H9 (cell line): Measurements from ENCODE around the gene PDE4DIP. TPM values are rescaled to one million over a fixed set of nuclear protein-coding genes. Genes with fewer than 3 reads are reported as not detected.
"Not testable (repeated sequence)": the region's sequence is repeated elsewhere in the genome, so short reads cannot be mapped to it uniquely, and the experiment has no call there.

Experiments
- DNase-seq: peaks from one replicate; pipeline ENCODE4 v3.0.0-alpha.2; 2017
- H2AFZ ChIP-seq: one replicate; pipeline ENCODE4 v1.6.1; 2013; ENCODE audit warnings: mild to moderate bottlenecking, low read length, control low read depth, moderate library complexity
- H2AK5ac ChIP-seq: 2 replicates; pipeline ENCODE4 v1.6.1; 2013; ENCODE audit warnings: low read length, control low read depth, mixed read lengths; ENCODE audit not compliant: insufficient read length
- H2BK120ac ChIP-seq: one replicate; pipeline ENCODE4 v1.6.1; 2013; ENCODE audit warnings: low read depth, mild to moderate bottlenecking, low read length, control low read depth, inconsistent platforms; ENCODE audit not compliant: poor library complexity, severe bottlenecking
- H2BK12ac ChIP-seq: 2 replicates; pipeline ENCODE4 v1.6.1; 2013; ENCODE audit warnings: low read length, control low read depth, mixed read lengths, low read depth; ENCODE audit not compliant: insufficient read length
- H2BK15ac ChIP-seq: 2 replicates; pipeline ENCODE4 v1.6.1; 2013; ENCODE audit warnings: low read depth, low read length, control low read depth
- H2BK20ac ChIP-seq: one replicate; pipeline ENCODE4 v1.6.1; 2013; ENCODE audit warnings: low read depth, mild to moderate bottlenecking, low read length, control low read depth, inconsistent platforms; ENCODE audit not compliant: poor library complexity, severe bottlenecking
- H2BK5ac ChIP-seq: 2 replicates; pipeline ENCODE4 v1.6.1; 2013; ENCODE audit warnings: low read length, control low read depth, mixed read lengths; ENCODE audit not compliant: insufficient read length
- H3K14ac ChIP-seq: 2 replicates; pipeline ENCODE4 v1.6.1; 2013; ENCODE audit warnings: low read length, control low read depth; ENCODE audit not compliant: insufficient read depth
- H3K18ac ChIP-seq: 2 replicates; pipeline ENCODE4 v1.6.1; 2013; ENCODE audit warnings: low read depth, mild to moderate bottlenecking, mixed read lengths, low read length, control low read depth; ENCODE audit not compliant: insufficient read length
- H3K23ac ChIP-seq: 2 replicates; pipeline ENCODE4 v1.6.1; 2013; ENCODE audit warnings: low read length, control low read depth, mixed read lengths, low read depth; ENCODE audit not compliant: insufficient read length
- H3K23me2 ChIP-seq: 2 replicates; pipeline ENCODE4 v1.6.1; 2013; ENCODE audit warnings: low read depth, mild to moderate bottlenecking, mixed read lengths, low read length, control low read depth; ENCODE audit not compliant: insufficient read length, poor library complexity, severe bottlenecking
- H3K27ac ChIP-seq: 2 replicates; pipeline ENCODE4 v1.5.1; 2013; ENCODE audit warnings: low read length, control low read depth, mixed read lengths, low read depth; ENCODE audit not compliant: insufficient read length
- H3K27me3 ChIP-seq: 2 replicates; pipeline ENCODE4 v1.6.1; 2013; ENCODE audit warnings: low read length, control low read depth, inconsistent platforms; ENCODE audit not compliant: insufficient read depth
- H3K4ac ChIP-seq: 2 replicates; pipeline ENCODE4 v1.6.1; 2013; ENCODE audit warnings: low read depth, mild to moderate bottlenecking, control low read depth, inconsistent platforms, low read length, moderate library complexity
- H3K4me1 ChIP-seq: 2 replicates; pipeline ENCODE4 v1.6.1; 2013; ENCODE audit warnings: low read length, control low read depth, inconsistent platforms; ENCODE audit not compliant: insufficient read depth
- H3K4me2 ChIP-seq: 2 replicates; pipeline ENCODE4 v1.6.1; 2013; ENCODE audit warnings: low read length, control low read depth, mixed read lengths; ENCODE audit not compliant: insufficient read length, insufficient read depth
- H3K56ac ChIP-seq: 2 replicates; pipeline ENCODE4 v1.6.1; 2013; ENCODE audit warnings: low read depth, mild to moderate bottlenecking, mixed read lengths, low read length, control low read depth; ENCODE audit not compliant: insufficient read length
- H3K79me1 ChIP-seq: 2 replicates; pipeline ENCODE4 v1.6.1; 2013; ENCODE audit warnings: low read depth, mild to moderate bottlenecking, moderate library complexity, low read length, control low read depth, inconsistent platforms; ENCODE audit not compliant: insufficient read depth, poor library complexity, severe bottlenecking
- H3K79me2 ChIP-seq: 2 replicates; pipeline ENCODE4 v1.6.1; 2013; ENCODE audit warnings: low read length, control low read depth, inconsistent platforms; ENCODE audit not compliant: insufficient read depth
- H3K9ac ChIP-seq: 2 replicates; pipeline ENCODE4 v1.6.1; 2013; ENCODE audit warnings: low read length, control low read depth, mixed read lengths; ENCODE audit not compliant: insufficient read length; ENCODE audit errors: extremely low read depth
- H3K9me3 ChIP-seq: one replicate; pipeline ENCODE4 v1.6.1; 2013; ENCODE audit warnings: low read depth, low read length, inconsistent platforms; ENCODE audit not compliant: control insufficient read depth
- H3T11ph ChIP-seq: one replicate; pipeline ENCODE4 v1.6.1; 2013; ENCODE audit warnings: mild to moderate bottlenecking, low read length, control low read depth, inconsistent platforms
- H4K20me1 ChIP-seq: one replicate; pipeline ENCODE4 v1.6.1; 2013; ENCODE audit not compliant: control insufficient read depth, insufficient read length, insufficient read depth
- H4K5ac ChIP-seq: 2 replicates; pipeline ENCODE4 v1.6.1; 2013; ENCODE audit warnings: low read depth, mild to moderate bottlenecking, mixed read lengths, low read length, control low read depth; ENCODE audit not compliant: insufficient read length
- H4K8ac ChIP-seq: replicated peaks from 2 replicates; pipeline ENCODE4 v1.6.1; 2013; ENCODE audit warnings: low read length, control low read depth, mixed read lengths, low read depth; ENCODE audit not compliant: insufficient read length
- H4K91ac ChIP-seq: 2 replicates; pipeline ENCODE4 v1.6.1; 2013; ENCODE audit warnings: low read depth, mild to moderate bottlenecking, moderate library complexity, mixed read lengths, low read length, control low read depth; ENCODE audit not compliant: insufficient read length
- H3K27ac Mint-ChIP-seq, 3 experiments: 2 replicates in 2 of 3; 3 replicates in 1 of 3; pipeline ENCODE4 v1.8.0; 2020 to 2021; ENCODE audit warnings: mixed read lengths in 3 of 3, mild to moderate bottlenecking in 1 of 3, moderate library complexity in 1 of 3
- H3K27me3 Mint-ChIP-seq: 2 replicates; pipeline ENCODE4 v1.8.0; 2021; ENCODE audit warnings: low read depth, mild to moderate bottlenecking, moderate library complexity, mixed read lengths
- H3K36me3 Mint-ChIP-seq, 3 experiments: 2 replicates in 2 of 3; 3 replicates in 1 of 3; pipeline ENCODE4 v1.8.0; 2020 to 2021; ENCODE audit warnings: low read depth in 3 of 3, mixed read lengths in 3 of 3; ENCODE audit not compliant: insufficient read depth in 1 of 3
- H3K4me1 Mint-ChIP-seq, 2 experiments: 2 replicates each; pipeline ENCODE4 v1.8.0; 2020; ENCODE audit warnings: mixed read lengths in 2 of 2
- H3K4me3 Mint-ChIP-seq, 2 experiments: 2 replicates in 1 of 2; 3 replicates in 1 of 2; pipeline ENCODE4 v1.8.0; 2020 to 2021; ENCODE audit warnings: mild to moderate bottlenecking in 2 of 2, mixed read lengths in 2 of 2, moderate library complexity in 1 of 2
- H3K9me3 Mint-ChIP-seq, 2 experiments: 2 replicates in 1 of 2; 3 replicates in 1 of 2; pipeline ENCODE4 v1.8.0; 2020; ENCODE audit warnings: mild to moderate bottlenecking in 2 of 2, mixed read lengths in 2 of 2, moderate library complexity in 1 of 2
- WGBS: extraction: QIAGEN DNeasy Blood & Tissue Kit; methylation state at CpG from one replicate; pipeline ENCODE4 v1.1.7; 2013; ENCODE audit warnings: missing lambda C conversion rate, low lambda C conversion rate, mixed read lengths; ENCODE audit not compliant: insufficient read length; ENCODE audit errors: extremely low coverage; 5-methylcytosine and 5-hydroxymethylcytosine counted together
- total RNA-seq: library from RNA; stranded (reverse); gene quantifications from 2 replicates; pipeline ENCODE4 v1.2.1, GENCODE V29; 2021

The PDE4DIP gene
- total RNA-seq, 1 experiment from 2014 or later: 15.7 TPM

- H3K79me1 ChIP-seq, H2BK5ac ChIP-seq, H3K27me3 ChIP-seq, H2BK120ac ChIP-seq, H3K14ac ChIP-seq, H2BK15ac ChIP-seq, H3K4ac ChIP-seq, H2BK20ac ChIP-seq, H4K20me1 ChIP-seq, H3K27ac Mint-ChIP-seq, H2AK5ac ChIP-seq, H3K23ac ChIP-seq, H3K4me2 ChIP-seq, H3K23me2 ChIP-seq, H3K79me2 ChIP-seq, H4K5ac ChIP-seq, H3K4me1 Mint-ChIP-seq, H2AFZ ChIP-seq, H3K36me3 Mint-ChIP-seq, H3K4me3 Mint-ChIP-seq, H3K4me1 ChIP-seq, H3K27ac ChIP-seq, H3K9me3 ChIP-seq, H3K9me3 Mint-ChIP-seq, DNase-seq, H4K91ac ChIP-seq, H3K56ac ChIP-seq, H3T11ph ChIP-seq, H3K27me3 Mint-ChIP-seq, H2BK12ac ChIP-seq, H3K9ac ChIP-seq, H4K8ac ChIP-seq, H3K18ac ChIP-seq: not testable (repeated sequence)
- WGBS: no CpG with 5 or more reads among the region's 3 CpGs
These were observed 165.5 kb downstream of the PDE4DIP start for GRCh38 chr1:149009761-149010160.

GRCh38 chr1:149012599-149012998 lies 168.4 kb downstream of the PDE4DIP start:
- not testable (repeated sequence) for H2BK20ac ChIP-seq, H3K4me2 ChIP-seq, H2BK120ac ChIP-seq, H3K4ac ChIP-seq, H3K9me3 Mint-ChIP-seq, H2BK12ac ChIP-seq, H3K14ac ChIP-seq, H3K79me1 ChIP-seq, H3K79me2 ChIP-seq, H3K27me3 Mint-ChIP-seq, H3K4me3 Mint-ChIP-seq, DNase-seq, H3K4me1 ChIP-seq, H3T11ph ChIP-seq, H2BK5ac ChIP-seq, H3K9me3 ChIP-seq, H2AK5ac ChIP-seq, H3K36me3 Mint-ChIP-seq, H3K9ac ChIP-seq, H2BK15ac ChIP-seq, H4K20me1 ChIP-seq, H2AFZ ChIP-seq, H3K4me1 Mint-ChIP-seq, H3K23me2 ChIP-seq, H3K56ac ChIP-seq, H4K8ac ChIP-seq, H3K27ac ChIP-seq, H3K27me3 ChIP-seq, H4K91ac ChIP-seq, H3K27ac Mint-ChIP-seq, H3K18ac ChIP-seq, H4K5ac ChIP-seq, H3K23ac ChIP-seq
- no CpG with 5 or more reads among the region's 5 CpGs for WGBS
